Stimulated activated CD4-positive, alpha-beta T cell treated with anti-CD3 and anti-CD28 coated beads, Interleukin-2, amount 100 ng/mL, for 48 hours (primary cell): ENCODE data around the gene FOXP1.

ENCODE experiments used
- DNase-seq, 2 donors: peaks; one replicate each; pipeline ENCODE4 v3.0.0-alpha.2; 2020

Gene FOXP1

GRCh38 chr3:71195492-71195891, 388.0 kb downstream of the FOXP1 start:
- no peak for DNase-seq

GRCh38 chr3:71194785-71195184, 388.7 kb downstream of the FOXP1 start:
- no peak for DNase-seq

- DNase-seq, result no peak
Observed at GRCh38 chr3:71191031-71191482, 392.5 kb downstream of the FOXP1 start.

GRCh38 chr3:71189480-71189879, 394.0 kb downstream of the FOXP1 start:
- no peak for DNase-seq

GRCh38 chr3:71187715-71188114, 395.8 kb downstream of the FOXP1 start:
- DNase-seq, result no peak

- DNase-seq, result no peak
Observed at GRCh38 chr3:71186801-71187200, 396.7 kb downstream of the FOXP1 start.

GRCh38 chr3:71185733-71186455, 397.6 kb downstream of the FOXP1 start:
- peak in 1 of 2 donors; percentile 30 for DNase-seq

GRCh38 chr3:71184252-71184651, 399.3 kb downstream of the FOXP1 start:
- no peak for DNase-seq

- no peak for DNase-seq
Observed at GRCh38 chr3:71183549-71183948, 400.0 kb downstream of the FOXP1 start.

GRCh38 chr3:71180524-71180923, 403.0 kb downstream of the FOXP1 start:
- DNase-seq, result no peak

- DNase-seq, result no peak
Observed at GRCh38 chr3:71177375-71177774, 406.2 kb downstream of the FOXP1 start.

- DNase-seq, result no peak
Observed at GRCh38 chr3:71176366-71176765, 407.2 kb downstream of the FOXP1 start.

GRCh38 chr3:71175691-71176365, 407.7 kb downstream of the FOXP1 start:
- no peak for DNase-seq

GRCh38 chr3:71172951-71173350, 410.6 kb downstream of the FOXP1 start:
- DNase-seq, result no peak

- DNase-seq, result no peak
Observed at GRCh38 chr3:71172189-71172588, 411.3 kb downstream of the FOXP1 start.

- DNase-seq, result no peak
Observed at GRCh38 chr3:71171247-71171646, 412.3 kb downstream of the FOXP1 start.

- DNase-seq, result no peak
Observed at GRCh38 chr3:71168880-71169411, 414.6 kb downstream of the FOXP1 start.

GRCh38 chr3:71168121-71168721, 415.3 kb downstream of the FOXP1 start:
- no peak for DNase-seq

GRCh38 chr3:71166339-71167240, 416.9 kb downstream of the FOXP1 start:
- no peak for DNase-seq

GRCh38 chr3:71164881-71165280, 418.6 kb downstream of the FOXP1 start:
- no peak for DNase-seq

GRCh38 chr3:71163198-71163918, 420.2 kb downstream of the FOXP1 start:
- DNase-seq, result no peak

GRCh38 chr3:71162221-71162620, 421.3 kb downstream of the FOXP1 start:
- no peak for DNase-seq
